Iris pigment epithelial cell (primary cell): Measurements from ENCODE around the gene SDF2L1.
"Not testable (repeated sequence)": the region's sequence is repeated elsewhere in the genome, so short reads cannot be mapped to it uniquely, and the experiment has no call there.

ENCODE experiments used
- DNase-seq: peaks from one replicate; pipeline ENCODE4 v3.0.0-alpha.2; 2011; ENCODE audit warnings: low read depth

SDF2L1 gene

DNA sequence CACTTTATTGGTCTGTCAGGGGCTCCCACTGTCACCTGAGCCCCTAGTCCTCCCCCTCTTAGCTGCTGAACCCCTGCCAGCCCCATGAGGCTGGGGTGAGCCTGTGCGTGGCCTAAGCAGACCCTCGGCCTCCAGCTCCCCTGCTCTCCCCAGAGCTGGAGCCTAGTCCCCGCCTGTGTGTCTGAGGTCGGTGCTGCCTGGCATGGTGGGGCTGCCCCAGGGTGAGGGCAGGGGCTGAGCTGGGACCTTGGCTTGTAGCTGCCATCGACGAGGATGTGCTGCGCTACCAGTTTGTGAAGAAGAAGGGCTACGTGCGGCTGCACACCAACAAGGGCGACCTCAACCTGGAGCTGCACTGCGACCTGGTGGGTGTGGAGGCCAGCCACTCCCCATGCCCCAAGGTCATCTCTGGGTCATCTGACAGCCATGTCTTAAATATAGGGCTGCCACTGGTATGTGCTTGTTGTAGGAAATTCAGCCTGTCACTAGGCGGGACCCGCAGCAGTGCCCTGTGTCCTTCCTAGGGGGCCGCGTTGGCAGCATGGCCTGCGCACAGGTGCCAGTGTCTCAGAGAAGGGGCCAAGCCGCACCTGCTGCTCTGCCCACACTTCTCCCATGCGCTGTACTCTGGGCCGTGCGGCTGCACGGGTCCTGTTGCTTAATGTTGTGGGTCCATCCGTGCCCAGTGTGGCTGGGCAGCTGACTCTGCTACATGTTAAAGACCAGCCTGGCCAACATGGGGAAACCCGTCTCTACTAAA is 44.7 kb downstream of the SDF2L1 start:
- no peak for DNase-seq

DNA sequence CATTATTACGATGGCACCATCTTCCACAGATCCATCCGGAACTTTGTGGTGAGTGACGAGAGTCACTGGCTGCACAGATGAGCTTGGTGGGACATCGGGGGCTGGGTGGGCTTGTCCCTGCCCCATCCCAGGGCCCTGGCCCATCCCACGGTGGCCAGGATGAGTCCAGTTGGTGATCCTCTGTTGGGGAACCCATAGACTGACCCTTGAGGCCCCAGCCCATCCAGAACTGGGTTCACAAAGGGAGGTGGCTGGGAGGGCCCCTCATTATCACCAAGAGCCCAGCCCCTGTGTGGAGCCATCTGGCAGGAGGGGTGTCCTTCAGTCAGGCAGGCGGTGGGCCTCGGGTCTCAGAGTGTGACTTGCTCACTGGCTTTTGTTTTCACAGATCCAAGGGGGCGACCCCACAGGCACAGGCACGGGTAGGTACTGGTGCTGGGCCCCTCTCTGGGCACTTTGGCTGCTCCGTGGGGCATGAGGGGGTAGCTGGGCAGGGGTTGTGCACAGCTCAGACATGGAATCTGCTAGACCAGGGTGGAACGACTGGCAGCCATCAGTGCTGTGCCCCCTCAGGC is 45.7 kb downstream of the SDF2L1 start:
- no peak for DNase-seq

DNA sequence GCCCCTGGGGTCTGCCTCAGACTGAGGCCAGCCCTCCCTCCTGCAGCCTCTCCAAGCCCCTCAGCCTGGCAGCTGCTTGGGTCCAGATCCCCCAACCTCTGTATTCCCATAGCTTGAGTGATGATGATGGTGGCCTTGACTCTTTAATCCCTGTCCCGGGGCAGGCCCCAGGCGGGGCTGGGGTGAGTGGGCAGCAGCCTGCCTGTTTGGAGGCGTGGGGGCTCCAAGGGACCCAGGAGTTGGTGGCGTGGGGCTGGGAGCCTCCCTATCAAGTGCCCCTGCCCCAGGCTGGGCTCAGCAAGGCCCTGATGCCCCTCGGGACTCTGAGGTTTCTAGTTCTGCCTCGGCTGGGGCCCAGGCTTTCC is 46.2 kb downstream of the SDF2L1 start:
- DNase-seq = no peak

DNA sequence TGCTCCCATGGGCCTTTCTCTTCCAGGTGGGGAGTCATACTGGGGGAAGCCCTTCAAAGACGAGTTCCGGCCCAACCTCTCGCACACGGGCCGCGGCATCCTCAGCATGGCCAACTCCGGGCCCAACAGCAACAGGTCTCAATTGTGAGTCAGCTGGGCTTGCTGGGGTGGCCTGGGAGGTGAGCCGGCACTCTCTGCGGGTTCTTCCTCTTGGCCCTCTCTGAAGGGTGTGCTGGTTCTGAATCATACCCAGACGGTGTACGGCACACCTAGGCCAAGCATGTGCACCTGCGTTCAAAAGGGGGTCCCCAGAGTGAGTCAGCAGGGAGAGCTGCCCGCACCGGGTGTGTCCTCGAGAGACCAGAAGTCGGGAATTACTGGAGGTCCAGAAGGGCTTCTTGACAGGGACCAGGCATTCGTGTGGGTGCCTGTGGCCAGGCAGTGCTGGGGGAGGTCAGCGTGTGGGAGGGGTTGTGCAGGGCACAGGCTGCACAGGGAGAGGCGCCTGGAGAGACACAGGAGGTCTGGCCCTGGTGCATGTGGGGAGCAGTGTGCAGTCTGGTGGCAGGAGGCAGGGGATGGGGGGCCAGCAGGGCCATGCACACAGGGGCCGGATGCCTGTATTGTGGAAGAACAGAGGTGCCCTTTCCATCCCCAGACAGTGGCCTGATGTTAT is 46.7 kb downstream of the SDF2L1 start:
- no peak for DNase-seq

DNA sequence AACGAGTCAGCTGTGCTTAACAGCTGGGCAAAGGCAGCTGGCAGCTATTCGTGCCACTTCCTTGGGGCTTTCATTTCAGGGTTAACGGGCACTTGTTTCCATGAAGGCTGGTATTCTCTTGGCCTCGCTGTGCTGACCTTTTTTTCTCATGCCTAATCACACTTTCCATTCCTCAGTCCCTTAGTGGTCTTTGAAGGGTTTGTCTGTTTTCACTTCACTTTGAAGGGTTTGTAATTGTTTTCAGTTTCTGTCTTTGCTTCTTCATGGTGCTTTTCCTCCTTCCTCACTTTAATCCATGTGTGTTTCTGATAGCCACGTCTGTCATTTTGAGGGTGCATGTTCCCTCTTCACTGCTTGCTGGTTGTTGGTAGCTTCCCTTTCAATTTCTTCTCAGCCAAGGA is 48.3 kb downstream of the SDF2L1 start:
- no peak for DNase-seq

DNA sequence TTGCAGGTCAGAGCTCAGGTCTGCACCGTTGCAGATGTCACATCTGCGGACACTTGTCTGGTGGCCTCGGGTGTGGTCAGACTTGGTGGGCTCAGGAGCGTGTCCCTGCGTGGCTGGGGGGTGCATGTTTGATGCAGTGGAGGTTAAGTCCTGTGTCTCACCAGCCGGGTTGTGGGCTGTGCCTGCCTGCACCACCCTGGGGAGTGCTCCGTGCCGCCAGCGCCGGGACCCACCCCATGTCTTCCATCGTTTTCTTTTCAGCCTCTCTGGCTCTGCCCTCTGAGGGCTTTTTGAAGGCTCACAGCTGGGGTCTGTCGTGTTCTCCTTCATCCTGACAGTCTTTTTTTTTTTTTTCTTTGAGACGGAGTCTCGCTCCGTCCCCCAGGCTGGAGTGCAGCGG is 49.7 kb downstream of the SDF2L1 start:
- DNase-seq = no peak

DNA sequence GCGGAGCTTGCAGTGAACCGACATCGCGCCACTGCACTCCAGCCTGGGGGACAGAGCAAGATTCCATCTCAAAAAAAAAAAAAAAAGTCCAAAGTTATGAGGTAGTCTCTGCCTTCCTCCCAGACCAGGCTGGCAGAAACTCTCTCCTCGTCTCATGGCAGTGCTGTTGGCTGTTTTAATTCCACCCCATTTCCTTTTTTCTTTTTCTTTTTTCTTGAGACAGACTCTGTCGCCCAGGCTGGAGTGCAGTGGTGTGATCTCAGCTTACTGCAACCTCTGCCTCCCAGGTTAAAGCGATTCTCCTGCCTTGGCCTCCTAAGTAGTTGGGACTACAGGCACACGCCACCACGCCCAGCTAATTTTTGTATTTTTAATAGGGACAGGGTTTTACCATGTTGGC is 50.8 kb downstream of the SDF2L1 start:
- DNase-seq = not testable (repeated sequence)

DNA sequence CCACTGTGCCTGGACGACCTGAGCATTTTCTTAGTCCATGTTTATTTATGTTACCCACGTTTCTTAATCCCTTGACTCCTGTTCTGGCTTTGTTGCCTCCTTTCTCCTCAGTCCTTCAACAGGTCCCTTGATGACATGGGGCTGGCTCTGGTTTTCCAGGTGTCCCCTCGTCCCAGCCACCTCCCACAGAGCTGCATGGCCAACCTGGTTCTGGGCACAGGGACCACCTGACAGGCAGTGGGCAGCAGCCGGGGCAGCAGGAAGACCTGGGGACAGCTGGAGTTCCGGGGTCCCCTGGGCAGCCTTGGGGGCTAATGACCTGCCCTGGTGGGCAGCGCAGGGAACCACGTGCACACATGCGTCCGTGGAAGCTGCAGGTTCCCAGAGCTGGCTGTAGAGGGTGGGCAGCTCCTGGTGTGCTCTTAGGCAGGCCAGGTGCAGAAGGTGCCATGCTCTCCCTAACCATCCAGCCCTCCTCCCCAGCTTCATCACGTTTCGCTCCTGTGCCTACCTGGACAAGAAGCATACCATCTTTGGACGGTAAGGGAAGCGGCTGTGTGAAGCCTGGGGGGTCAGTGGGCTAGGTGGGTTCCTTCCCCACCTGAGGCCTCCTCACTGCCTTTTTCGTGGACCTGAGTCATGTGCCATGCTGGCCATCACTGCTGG is 51.4 kb downstream of the SDF2L1 start:
- no peak for DNase-seq
